Natural killer cell (primary cell): Measurements from ENCODE around the gene THEMIS. TPM values are rescaled to one million over a fixed set of nuclear protein-coding genes. Genes with fewer than 3 reads are reported as not detected.
"Not testable (repeated sequence)": the region's sequence is repeated elsewhere in the genome, so short reads cannot be mapped to it uniquely, and the experiment has no call there.

Experiments
- ATAC-seq, 3 donors: fragments of 150-1000 bp in 2 of 3; fragments of 200-7000 bp in 1 of 3; cut with Tn5 transposase; 1 replicate in 1 of 3; 2 replicates in 2 of 3; pipeline ENCODE4 v1.10.0; 2021; ENCODE audit warnings: mild to moderate bottlenecking in 2 of 3, moderate library complexity in 2 of 3
- DNase-seq, 2 donors: peaks; one replicate each; pipeline versions ENCODE4 v3.0.0 to v3.0.0-alpha.2; 2013 to 2021; ENCODE audit warnings: mixed read lengths in 1 of 2
- H3K27ac ChIP-seq: one replicate; pipeline ENCODE4 v1.5.1; 2013; ENCODE audit warnings: mild to moderate bottlenecking, low read length
- H3K27me3 ChIP-seq: one replicate; pipeline ENCODE4 v1.6.1; 2013; ENCODE audit warnings: low read length; ENCODE audit not compliant: control insufficient read depth, insufficient read depth
- H3K36me3 ChIP-seq: one replicate; pipeline ENCODE4 v1.6.1; 2013; ENCODE audit warnings: low read length; ENCODE audit not compliant: control insufficient read depth, insufficient read depth
- H3K4me1 ChIP-seq: one replicate; pipeline ENCODE4 v1.6.1; 2013; ENCODE audit warnings: low read length; ENCODE audit not compliant: control insufficient read depth, insufficient read depth
- H3K4me3 ChIP-seq: one replicate; pipeline ENCODE4 v1.5.1; 2013; ENCODE audit warnings: low read length
- H3K9me3 ChIP-seq: one replicate; pipeline ENCODE4 v1.6.1; 2013; ENCODE audit warnings: low read length; ENCODE audit not compliant: control insufficient read depth, insufficient read depth
- H3K27ac Mint-ChIP-seq, 2 donors: one replicate each; pipeline ENCODE4 v1.8.0; 2022; ENCODE audit warnings: mild to moderate bottlenecking in 2 of 2, mixed read lengths in 2 of 2, moderate library complexity in 1 of 2
- H3K27me3 Mint-ChIP-seq, 2 donors: one replicate each; pipeline ENCODE4 v1.8.0; 2022; ENCODE audit warnings: low read depth in 2 of 2, mixed read lengths in 2 of 2
- H3K36me3 Mint-ChIP-seq: one replicate; pipeline ENCODE4 v1.8.0; 2022; ENCODE audit warnings: mixed read lengths
- H3K4me1 Mint-ChIP-seq, 2 donors: one replicate each; pipeline ENCODE4 v1.8.0; 2022; ENCODE audit warnings: mixed read lengths in 2 of 2
- H3K4me3 Mint-ChIP-seq: one replicate; pipeline ENCODE4 v1.8.0; 2022; ENCODE audit warnings: mild to moderate bottlenecking, moderate library complexity, mixed read lengths
- H3K9me3 Mint-ChIP-seq, 2 donors: one replicate each; pipeline ENCODE4 v1.8.0; 2022; ENCODE audit warnings: mixed read lengths in 2 of 2
- CTCF ChIP-seq: fragments of 200-600 bp; IDR thresholded peaks from one replicate; pipeline ENCODE4 v1.8.0; 2022; ENCODE audit warnings: antibody characterized with exemption
- WGBS: methylation state at CpG from one replicate; pipeline ENCODE4 v1.1.7; 2013; ENCODE audit warnings: missing lambda C conversion rate; ENCODE audit not compliant: insufficient coverage; 5-methylcytosine and 5-hydroxymethylcytosine counted together
- intact Hi-C: fragments of 100-400 bp; cut with micrococcal nuclease; formaldehyde crosslinking; loops from one replicate; pipeline ENCODE4 v1.14.2; 2022
- total RNA-seq, 4 donors: library from RNA; stranded (reverse); fragments of 120-200 nt in 1 of 4; gene quantifications; one replicate each; pipeline versions ENCODE4 v1.2.3 to v1.2.4, GENCODE V29; 2013 to 2022

Gene THEMIS
- total RNA-seq, 3 donors from 2014 or later (not counting 1 experiment from before 2014, with no cell fraction given): 0.82 to 11.7 (median 1.7) TPM

GRCh38 chr6:127891731-127892326 is 9.0 kb downstream of the THEMIS start:
- Mint-ChIP-seq H3K27me3 (no peaks in the 10 kb centered on the region), H3K9me3 (no peaks in the 10 kb centered on the region), H3K27ac (no peak overlapping the region), H3K36me3 (no peaks in the 10 kb centered on the region), H3K4me1 (peaks cover 0 to 8% of the 10 kb centered on the region in 2 donors), H3K4me3 (no peak overlapping the region)
- H3K36me3 ChIP-seq: no peaks in the 10 kb centered on the region
- no peaks in the 10 kb centered on the region for H3K27me3 ChIP-seq
- intact Hi-C loops: no loop called here
- no peak for TF ChIP-seq CTCF
- DNase-seq (no peak), ATAC-seq (no peak)
- peaks cover 2% of the 10 kb centered on the region for H3K4me1 ChIP-seq
- no peaks in the 10 kb centered on the region for H3K9me3 ChIP-seq
- no peak overlapping the region for H3K27ac ChIP-seq
- no peak overlapping the region for H3K4me3 ChIP-seq
- 81% methylated on average over 3 of the region's 3 CpGs for WGBS

- intact Hi-C loops: no loop called here
- H3K9me3 Mint-ChIP-seq: peaks cover 0 to 3% of the 10 kb centered on the region in 2 donors
- no peak overlapping the region for H3K4me3 Mint-ChIP-seq
- Histone ChIP-seq H3K4me1 (no peaks in the 10 kb centered on the region), H3K36me3 (no peaks in the 10 kb centered on the region), H3K4me3 (no peak overlapping the region), H3K27ac (no peak overlapping the region), H3K27me3 (no peaks in the 10 kb centered on the region), H3K9me3 (no peaks in the 10 kb centered on the region)
- DNase-seq: no peak
- H3K27me3 Mint-ChIP-seq: no peaks in the 10 kb centered on the region
- no peaks in the 10 kb centered on the region for H3K36me3 Mint-ChIP-seq
- ATAC-seq: no peak
- H3K4me1 Mint-ChIP-seq: no peaks in the 10 kb centered on the region
- 92% methylated on average over 2 of the region's 3 CpGs for WGBS
- TF ChIP-seq CTCF: no peak
- H3K27ac Mint-ChIP-seq: no peak overlapping the region
Measured at GRCh38 chr6:127886603-127887002, 14.3 kb downstream of the THEMIS start.

GRCh38 chr6:127884134-127884533 is 16.7 kb downstream of the THEMIS start:
- no peaks in the 10 kb centered on the region for H3K36me3 Mint-ChIP-seq
- H3K4me3 Mint-ChIP-seq: no peak overlapping the region
- no peaks in the 10 kb centered on the region for H3K4me1 ChIP-seq

GRCh38 chr6:127881949-127882348 is 18.9 kb downstream of the THEMIS start:
- H3K36me3 ChIP-seq, H3K4me1 Mint-ChIP-seq, H3K27ac ChIP-seq, H3K4me1 ChIP-seq, H3K9me3 ChIP-seq, H3K9me3 Mint-ChIP-seq, H3K27me3 ChIP-seq, H3K4me3 Mint-ChIP-seq, H3K27ac Mint-ChIP-seq, H3K27me3 Mint-ChIP-seq, H3K36me3 Mint-ChIP-seq, DNase-seq, H3K4me3 ChIP-seq, ATAC-seq, intact Hi-C loops: not testable (repeated sequence)

More at GRCh38 chr6:127884134-127884533, 16.7 kb downstream of the THEMIS start:
- Mint-ChIP-seq H3K27me3 (peaks cover 0 to 3% of the 10 kb centered on the region in 2 donors), H3K9me3 (peaks cover 0 to 3% of the 10 kb centered on the region in 2 donors), H3K4me1 (no peaks in the 10 kb centered on the region), H3K27ac (no peak overlapping the region)
- no peaks in the 10 kb centered on the region for H3K27me3 ChIP-seq
- H3K9me3 ChIP-seq: no peaks in the 10 kb centered on the region
- no peaks in the 10 kb centered on the region for H3K36me3 ChIP-seq
- no peak for ATAC-seq
- no peak overlapping the region for H3K27ac ChIP-seq
- intact Hi-C loops: no loop called here
- no peak overlapping the region for H3K4me3 ChIP-seq
- TF ChIP-seq CTCF: no peak
- no peak for DNase-seq
